Urinary bladder (tissue), 4 donors: ENCODE results near the gene RNF186. TPM values are rescaled to one million over a fixed set of nuclear protein-coding genes. Genes with fewer than 3 reads are reported as not detected.
A peak's percentile ranks its signal among the peaks of the same experiment; 100 is the strongest.

Source experiments
- DNase-seq: peaks from one replicate; pipeline ENCODE4 v3.0.0-alpha.2; 2015; ENCODE audit errors: extremely low spot score
- H3K27ac ChIP-seq: one replicate; pipeline ENCODE4 v1.5.1; 2013; ENCODE audit warnings: low read depth, mild to moderate bottlenecking, moderate library complexity
- H3K36me3 ChIP-seq: one replicate; pipeline ENCODE4 v1.6.1; 2013; ENCODE audit warnings: mild to moderate bottlenecking, moderate library complexity; ENCODE audit not compliant: insufficient read depth
- H3K4me1 ChIP-seq: one replicate; pipeline ENCODE4 v1.6.1; 2013; ENCODE audit warnings: mild to moderate bottlenecking, moderate library complexity; ENCODE audit not compliant: insufficient read depth
- H3K4me3 ChIP-seq: one replicate; pipeline ENCODE4 v1.5.1; 2013; ENCODE audit warnings: low read depth, low read length
- WGBS: extraction: QIAGEN DNeasy Blood & Tissue Kit; methylation state at CpG from one replicate; pipeline ENCODE4 v1.1.7; 2013; 5-methylcytosine and 5-hydroxymethylcytosine counted together
- polyA plus RNA-seq: library from polyadenylated mRNA; stranded (reverse); fragments of 200-250 nt; gene quantifications from one replicate; pipeline ENCODE4 v1.2.3, GENCODE V29; 2013
- total RNA-seq: library from RNA; depleted of rRNA; stranded (reverse); fragments of >200 nt; gene quantifications from one replicate; pipeline ENCODE4 v1.2.3, GENCODE V29; 2014
- donor health status: healthy with polysubstance abuse.
- donor health status: healthy.

The RNF186 gene
- total and polyA plus RNA-seq, 2 donors, result not detected

GRCh38 chr1:19815801-19816736, 986 bp upstream of the RNF186 start:
- Histone ChIP-seq H3K36me3 (no peaks in the 10 kb centered on the region), H3K4me3 (no peak overlapping the region), H3K4me1 (no peaks in the 10 kb centered on the region), H3K27ac (no peak overlapping the region)
- WGBS, result 69% methylated on average over 15 of the region's 15 CpGs
- no peak for DNase-seq

- Histone ChIP-seq H3K4me3 (no peak overlapping the region), H3K36me3 (no peaks in the 10 kb centered on the region), H3K27ac (no peak overlapping the region), H3K4me1 (no peaks in the 10 kb centered on the region)
- WGBS, result 88% methylated on average over 15 of the region's 15 CpGs
- DNase-seq, result no peak
Measured at GRCh38 chr1:19814244-19814661, 830 bp downstream of the RNF186 start.

DNA sequence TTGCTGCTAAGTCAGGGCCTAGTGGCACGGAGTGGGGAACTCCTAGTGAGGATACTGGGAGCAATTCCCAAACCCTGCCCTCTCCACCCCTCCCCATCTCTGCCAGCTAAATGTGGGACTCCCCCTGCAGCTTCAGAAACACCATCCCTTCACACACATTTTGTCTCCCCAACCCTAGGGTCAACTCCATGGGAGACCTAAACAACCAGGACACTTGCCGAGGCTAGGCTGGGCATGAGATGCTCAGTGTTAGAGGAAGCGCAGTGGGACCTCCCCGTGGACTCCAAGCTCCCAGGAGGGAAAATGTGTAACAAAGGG, 1.5 kb downstream of the RNF186 start:
- no peak for DNase-seq
- Histone ChIP-seq H3K4me1 (no peaks in the 10 kb centered on the region), H3K36me3 (no peaks in the 10 kb centered on the region), H3K4me3 (no peak overlapping the region), H3K27ac (no peak overlapping the region)
- 78% methylated on average over 4 of the region's 4 CpGs for WGBS

GRCh38 chr1:19812875-19813642, 2.0 kb downstream of the RNF186 start:
- H3K36me3 ChIP-seq, result no peaks in the 10 kb centered on the region
- no peak overlapping the region for H3K27ac ChIP-seq
- WGBS, result 46% methylated on average over 15 of the region's 15 CpGs
- DNase-seq, result no peak
- H3K4me3 ChIP-seq, result no peak overlapping the region
- H3K4me1 ChIP-seq, result no peaks in the 10 kb centered on the region

GRCh38 chr1:19811206-19811851, 3.8 kb downstream of the RNF186 start:
- Histone ChIP-seq H3K4me3 (no peak overlapping the region), H3K4me1 (no peaks in the 10 kb centered on the region), H3K27ac (no peak overlapping the region), H3K36me3 (no peaks in the 10 kb centered on the region)
- DNase-seq, result no peak
- 67% methylated on average over 5 of the region's 5 CpGs for WGBS

DNA sequence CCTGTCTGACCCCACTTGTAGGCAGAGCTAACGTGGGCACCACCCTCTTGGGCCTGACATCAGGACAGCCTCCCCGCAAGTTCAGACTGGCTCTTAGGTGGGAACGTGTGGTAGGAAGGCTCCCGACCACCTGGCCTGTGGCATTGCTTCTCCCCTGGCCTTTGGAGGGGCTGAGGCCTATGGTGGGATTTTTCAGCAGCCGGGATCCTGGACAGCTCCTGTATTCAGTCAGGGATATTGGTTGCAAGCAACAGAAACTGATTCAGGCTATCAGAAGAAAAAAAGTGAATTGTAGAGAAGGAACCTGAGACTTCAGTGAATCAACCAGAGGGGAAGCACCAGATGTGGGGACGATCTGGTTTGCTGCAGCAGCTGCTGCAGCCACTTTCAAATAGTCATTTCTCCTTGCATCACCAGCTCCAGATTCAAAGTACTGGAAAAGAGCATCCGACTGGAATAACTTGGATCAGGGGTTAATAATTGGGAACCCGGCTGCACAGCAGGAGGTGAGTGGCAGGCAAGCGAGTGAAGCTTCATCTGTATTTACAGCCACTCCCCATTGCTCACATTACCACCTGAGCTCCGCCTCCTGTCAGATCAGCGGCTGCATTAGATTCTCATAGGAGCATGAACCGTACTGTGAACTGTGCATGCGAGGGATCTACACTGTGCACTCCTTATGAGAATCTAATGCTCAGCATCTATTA, 5.9 kb downstream of the RNF186 start:
- no peaks in the 10 kb centered on the region for H3K36me3 ChIP-seq
- no peaks in the 10 kb centered on the region for H3K4me1 ChIP-seq
- 84% methylated on average over 13 of the region's 13 CpGs for WGBS
- no peak overlapping the region for H3K27ac ChIP-seq
- no peak for DNase-seq
- no peak overlapping the region for H3K4me3 ChIP-seq

- Histone ChIP-seq H3K36me3 (no peaks in the 10 kb centered on the region), H3K4me1 (no peaks in the 10 kb centered on the region), H3K4me3 (no peak overlapping the region), H3K27ac (no peak overlapping the region)
- DNase-seq, result no peak
- 80% methylated on average over 7 of the region's 7 CpGs for WGBS
Measured at GRCh38 chr1:19808351-19808750, 6.7 kb downstream of the RNF186 start.

- H3K4me3 ChIP-seq, result no peak overlapping the region
- H3K27ac ChIP-seq, result no peak overlapping the region
- H3K36me3 ChIP-seq, result no peaks in the 10 kb centered on the region
- DNase-seq, result no peak
- H3K4me1 ChIP-seq, result no peaks in the 10 kb centered on the region
- WGBS, result 83% methylated on average over 6 of the region's 6 CpGs
Measured at GRCh38 chr1:19804831-19805251, 10.2 kb downstream of the RNF186 start.

DNA sequence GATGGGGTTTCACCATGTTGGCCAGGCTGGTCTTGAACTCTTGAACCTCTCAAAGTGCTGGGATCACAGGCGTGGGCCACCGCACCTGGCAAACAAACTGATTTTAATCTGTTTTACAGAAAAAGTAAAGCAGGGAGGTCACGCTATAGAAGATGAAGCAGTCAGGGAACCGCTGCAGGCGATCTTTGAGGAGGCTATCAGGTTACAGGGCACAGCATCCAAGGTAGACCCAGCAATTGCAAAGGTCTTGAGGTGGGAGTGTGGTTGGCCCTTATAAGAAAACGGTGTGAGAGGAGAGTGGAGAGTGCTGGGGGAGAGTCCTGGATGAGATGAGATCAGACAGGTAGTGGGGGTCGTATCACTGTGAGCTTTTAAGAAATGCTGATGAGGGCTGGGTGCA, 12.8 kb downstream of the RNF186 start:
- Histone ChIP-seq H3K36me3 (no peaks in the 10 kb centered on the region), H3K27ac (no peak overlapping the region), H3K4me1 (no peaks in the 10 kb centered on the region), H3K4me3 (no peak overlapping the region)
- no peak for DNase-seq
- 52% methylated on average over 7 of the region's 7 CpGs for WGBS

DNA sequence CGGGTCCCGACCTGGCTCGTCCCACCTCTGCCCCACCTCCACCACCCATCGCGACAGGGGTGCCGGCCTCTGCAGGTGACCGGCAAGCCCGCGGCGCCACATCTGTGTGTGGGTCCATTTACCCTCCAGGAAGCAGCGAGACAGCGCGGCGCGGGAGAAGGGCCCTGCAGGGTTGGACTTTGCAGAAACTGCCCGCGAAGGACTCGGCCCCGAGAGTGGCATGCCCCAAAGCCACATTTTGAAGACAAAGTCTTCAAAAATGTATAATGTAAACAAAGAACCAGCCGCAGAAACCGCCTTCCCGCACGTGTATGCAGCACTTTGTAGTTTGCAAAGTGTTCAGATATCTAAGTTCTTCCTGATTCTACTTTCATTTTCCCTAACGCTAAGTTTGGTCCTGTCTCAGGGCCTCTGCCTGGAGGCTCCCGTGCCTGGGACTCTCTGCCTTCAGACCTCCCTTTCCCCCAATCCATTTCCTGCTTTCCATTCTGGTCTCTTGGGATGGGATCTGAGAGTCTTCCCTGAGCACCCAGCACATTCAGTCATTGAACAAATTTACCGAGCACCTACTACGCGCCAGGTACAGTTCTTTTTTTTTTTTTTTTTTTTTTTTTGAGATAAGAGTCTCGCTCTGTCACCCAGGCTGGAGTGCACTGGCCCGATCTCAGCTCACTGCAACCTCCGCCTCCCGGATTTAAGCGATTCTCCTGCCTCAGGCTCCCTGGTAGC, 14.8 kb downstream of the RNF186 start:
- peak; percentile 17 for DNase-seq
- Histone ChIP-seq H3K36me3 (no peaks in the 10 kb centered on the region), H3K27ac (peak overlapping the region; percentile 85), H3K4me3 (peak overlapping the region; percentile 59), H3K4me1 (no peaks in the 10 kb centered on the region)
- WGBS, result 19% methylated on average over 33 of the region's 33 CpGs

GRCh38 chr1:19799230-19800075, 15.6 kb downstream of the RNF186 start, which contains the start of gene TMCO4:
Gene TMCO4, minus strand, starts transcription at chr1:19799916. Its CDS starts 19,158 bp downstream, at chr1:19780758.
- H3K36me3 ChIP-seq, result no peaks in the 10 kb centered on the region
- peak within 1 kb of the TSS; percentile 59 for H3K4me3 ChIP-seq
- peak within 1 kb of the TSS; percentile 85 for H3K27ac ChIP-seq
- 3% methylated on average over 68 of the region's 70 CpGs for WGBS
- no peak for DNase-seq
- no peaks in the 10 kb centered on the region for H3K4me1 ChIP-seq
